CD14-positive monocyte (primary cell): ENCODE data around the gene MYH10. TPM values are rescaled to one million over a fixed set of nuclear protein-coding genes. Genes with fewer than 3 reads are reported as not detected.

Experiments
- DNase-seq, 3 donors: peaks; one replicate each; pipeline ENCODE4 v3.0.0-alpha.2; 2011 to 2022
- H2AFZ ChIP-seq: 2 replicates; pipeline ENCODE4 v1.6.0; 2012; ENCODE audit warnings: mild to moderate bottlenecking, low read depth, low read length, inconsistent platforms; ENCODE audit not compliant: insufficient read depth, poor library complexity, severe bottlenecking
- H3K27ac ChIP-seq, 2 donors: 1 replicate in 1 of 2; 2 replicates in 1 of 2; pipeline ENCODE4 v1.5.1; 2012 to 2013; ENCODE audit warnings: low read length in 2 of 2, control low read depth in 1 of 2, inconsistent platforms in 1 of 2, low read depth in 1 of 2, mild to moderate bottlenecking in 1 of 2
- H3K27me3 ChIP-seq, 2 donors: one replicate each; pipeline versions ENCODE4 v1.6.0 to v1.6.1; 2011 to 2013; ENCODE audit warnings: low read length in 2 of 2; ENCODE audit not compliant: control insufficient read depth in 2 of 2, insufficient read depth in 2 of 2
- H3K36me3 ChIP-seq, 2 donors: replicated peaks in 1 of 2; 1 replicate in 1 of 2; 2 replicates in 1 of 2; pipeline versions ENCODE4 v1.5.1 to v1.6.1; 2012 to 2013; ENCODE audit warnings: low read length in 2 of 2, control low read depth in 1 of 2, inconsistent platforms in 1 of 2, mild to moderate bottlenecking in 1 of 2; ENCODE audit not compliant: insufficient read depth in 2 of 2, control insufficient read depth in 1 of 2
- H3K4me1 ChIP-seq, 2 donors: 1 replicate in 1 of 2; 2 replicates in 1 of 2; pipeline versions ENCODE4 v1.5.1 to v1.6.1; 2012 to 2013; ENCODE audit warnings: low read length in 2 of 2, control low read depth in 1 of 2, inconsistent platforms in 1 of 2, mild to moderate bottlenecking in 1 of 2, moderate library complexity in 1 of 2; ENCODE audit not compliant: insufficient read depth in 2 of 2, control insufficient read depth in 1 of 2
- H3K4me2 ChIP-seq: replicated peaks from 2 replicates; pipeline ENCODE3; 2012; ENCODE audit warnings: low read length, moderate library complexity, mild to moderate bottlenecking; ENCODE audit not compliant: poor library complexity, severe bottlenecking; ENCODE audit errors: extremely low read depth
- H3K4me3 ChIP-seq, 3 experiments: fragments of 200-600 bp in 1 of 3; sonication (generic) in 1 of 3; replicated peaks in 1 of 3; 1 replicate in 2 of 3; 2 replicates in 1 of 3; pipeline ENCODE4 v1.5.1; 2011 to 2013; ENCODE audit warnings: low read length in 3 of 3, mild to moderate bottlenecking in 3 of 3, control low read depth in 2 of 3, low read depth in 2 of 3, inconsistent platforms in 1 of 3, moderate library complexity in 1 of 3
- H3K79me2 ChIP-seq: 2 replicates; pipeline ENCODE4 v1.6.0; 2012; ENCODE audit warnings: mild to moderate bottlenecking, control low read depth, inconsistent platforms, low read length, moderate library complexity; ENCODE audit not compliant: insufficient read depth
- H3K9ac ChIP-seq: 2 replicates; pipeline ENCODE4 v1.6.0; 2017; ENCODE audit warnings: low read length, mild to moderate bottlenecking; ENCODE audit not compliant: insufficient read depth, poor library complexity, severe bottlenecking
- H3K9me3 ChIP-seq, 2 donors: replicated peaks in 1 of 2; 1 replicate in 1 of 2; 2 replicates in 1 of 2; pipeline versions ENCODE4 v1.5.1 to v1.6.1; 2012 to 2013; ENCODE audit warnings: low read length in 2 of 2, control low read depth in 1 of 2; ENCODE audit not compliant: control insufficient read depth in 1 of 2, insufficient read depth in 1 of 2
- H4K20me1 ChIP-seq: 2 replicates; pipeline ENCODE4 v1.6.0; 2012; ENCODE audit warnings: mild to moderate bottlenecking, low read length, control low read depth, moderate library complexity; ENCODE audit not compliant: insufficient read depth
- H3K27ac Mint-ChIP-seq, 7 donors: one replicate each; pipeline ENCODE4 v1.8.0; 2020; ENCODE audit warnings: mild to moderate bottlenecking in 7 of 7, mixed read lengths in 7 of 7, moderate library complexity in 6 of 7, inconsistent platforms in 2 of 7
- H3K27me3 Mint-ChIP-seq, 3 donors: one replicate each; pipeline ENCODE4 v1.8.0; 2021 to 2022; ENCODE audit warnings: low read depth in 3 of 3, mild to moderate bottlenecking in 3 of 3, mixed read lengths in 3 of 3, moderate library complexity in 3 of 3, inconsistent platforms in 1 of 3
- H3K36me3 Mint-ChIP-seq, 2 donors: one replicate each; pipeline ENCODE4 v1.8.0; 2020; ENCODE audit warnings: mixed read lengths in 2 of 2, inconsistent platforms in 1 of 2, mild to moderate bottlenecking in 1 of 2
- H3K4me1 Mint-ChIP-seq: one replicate; pipeline ENCODE4 v1.8.0; 2020; ENCODE audit warnings: mild to moderate bottlenecking, mixed read lengths
- H3K4me3 Mint-ChIP-seq, 2 donors: one replicate each; pipeline ENCODE4 v1.8.0; 2020; ENCODE audit warnings: mild to moderate bottlenecking in 2 of 2, mixed read lengths in 2 of 2, moderate library complexity in 1 of 2
- H3K9me3 Mint-ChIP-seq, 7 donors: one replicate each; pipeline ENCODE4 v1.8.0; 2020 to 2022; ENCODE audit warnings: mixed read lengths in 7 of 7, mild to moderate bottlenecking in 6 of 7, moderate library complexity in 6 of 7, inconsistent platforms in 2 of 7
- CTCF ChIP-seq: fragments of 200-600 bp; IDR thresholded peaks from one replicate; pipeline ENCODE4 v1.8.0; 2022; ENCODE audit warnings: antibody characterized with exemption, mild to moderate bottlenecking
- WGBS: methylation state at CpG from one replicate; pipeline ENCODE4 v1.1.5; 2013; ENCODE audit warnings: missing lambda C conversion rate; ENCODE audit not compliant: insufficient coverage; 5-methylcytosine and 5-hydroxymethylcytosine counted together
- intact Hi-C, 2 donors: fragments of 100-400 bp; cut with micrococcal nuclease; formaldehyde crosslinking; loops; one replicate each; pipeline versions ENCODE4 v1.15.0 to v1.15.1; 2023
- polyA plus RNA-seq, 3 donors: library from polyadenylated mRNA; depleted of rRNA in 1 of 3; unstranded in 2 of 3; stranded (reverse) in 1 of 3; fragments of 300-500 nt in 2 of 3; fragments of >200 nt in 1 of 3; fragmentation: Illumina TruSeq in 2 of 3; gene quantifications; 1 replicate in 2 of 3; 2 replicates in 1 of 3; pipeline ENCODE4 v1.2.3, GENCODE V29; 2012 to 2021

Gene MYH10
- polyA plus RNA-seq, 3 donors, result 0.42 to 0.65 TPM; not detected in 1

GRCh38 chr17:8494021-8494420 lies 136.5 kb downstream of the MYH10 start:
- Histone ChIP-seq H3K36me3 (no peaks in the 10 kb centered on the region), H3K9ac (no peak overlapping the region), H3K27ac (no peak overlapping the region), H4K20me1 (no peaks in the 10 kb centered on the region), H3K79me2 (no peaks in the 10 kb centered on the region), H3K4me1 (no peaks in the 10 kb centered on the region), H3K4me3 (no peak overlapping the region), H2AFZ (no peak overlapping the region), H3K4me2 (no peak overlapping the region), H3K9me3 (no peaks in the 10 kb centered on the region), H3K27me3 (no peaks in the 10 kb centered on the region)
- intact Hi-C loops, result no loop called here
- no peak overlapping the region for H3K27ac Mint-ChIP-seq
- no peak for TF ChIP-seq CTCF
- no peaks in the 10 kb centered on the region for H3K27me3 Mint-ChIP-seq
- H3K4me3 Mint-ChIP-seq, result no peak overlapping the region
- no peaks in the 10 kb centered on the region for H3K4me1 Mint-ChIP-seq
- 85% methylated on average over 12 of the region's 12 CpGs for WGBS
- no peak for DNase-seq
- no peaks in the 10 kb centered on the region for H3K36me3 Mint-ChIP-seq
- peaks cover 0 to 2% (median 0%) of the 10 kb centered on the region in 7 donors for H3K9me3 Mint-ChIP-seq

GRCh38 chr17:8492121-8492520 lies 138.4 kb downstream of the MYH10 start:
- H3K9me3 Mint-ChIP-seq, result peaks cover 0 to 2% (median 0%) of the 10 kb centered on the region in 7 donors
- no peak for TF ChIP-seq CTCF
- Histone ChIP-seq H3K36me3 (no peaks in the 10 kb centered on the region), H3K4me2 (no peak overlapping the region), H3K27ac (no peak overlapping the region), H3K79me2 (no peaks in the 10 kb centered on the region), H3K4me3 (no peak overlapping the region), H3K9me3 (no peaks in the 10 kb centered on the region), H3K9ac (no peak overlapping the region), H3K27me3 (no peaks in the 10 kb centered on the region), H2AFZ (no peak overlapping the region), H3K4me1 (no peaks in the 10 kb centered on the region), H4K20me1 (no peaks in the 10 kb centered on the region)
- no peak overlapping the region for H3K27ac Mint-ChIP-seq
- intact Hi-C loops, result no loop called here
- DNase-seq, result no peak
- peaks cover 1% of the 10 kb centered on the region in 2 donors for H3K36me3 Mint-ChIP-seq
- H3K4me3 Mint-ChIP-seq, result no peak overlapping the region
- peaks cover 0 to 1% (median 0%) of the 10 kb centered on the region in 3 donors for H3K27me3 Mint-ChIP-seq
- H3K4me1 Mint-ChIP-seq, result no peaks in the 10 kb centered on the region
- 97% methylated on average over 11 of the region's 17 CpGs for WGBS
